Activated CD4-positive, alpha-beta T cell treated with anti-CD3 and anti-CD28 coated beads for 36 hours (primary cell): ENCODE data around the gene MMD. TPM values are rescaled to one million over a fixed set of nuclear protein-coding genes. Genes with fewer than 3 reads are reported as not detected.

ENCODE experiments used
- ATAC-seq: fragments of 200-7000 bp; cut with Tn5 transposase; one replicate; pipeline ENCODE4 v1.10.0; 2021; ENCODE audit warnings: mild to moderate bottlenecking, moderate library complexity
- CTCF ChIA-PET: fragments of 350-600 bp; sonication (Branson Sonifier 250); formaldehyde crosslinking; loops from one replicate; lab custom pipeline; 2021; ENCODE audit warnings: antibody characterized with exemption; lab: Charles Lee
- POLR2A ChIA-PET: fragments of 350-600 bp; sonication (Branson Sonifier 250); formaldehyde crosslinking; loops from one replicate; lab custom pipeline; 2021; ENCODE audit warnings: antibody characterized with exemption, inconsistent platforms; lab: Charles Lee
- DNase-seq: peaks from one replicate; pipeline ENCODE4 v3.0.0-alpha.2; 2020
- H3K27ac Mint-ChIP-seq: one replicate; pipeline ENCODE4 v1.8.0; 2021; ENCODE audit warnings: mixed read lengths
- H3K27me3 Mint-ChIP-seq: one replicate; pipeline ENCODE4 v1.8.0; 2021; ENCODE audit warnings: mixed read lengths
- H3K36me3 Mint-ChIP-seq: one replicate; pipeline ENCODE4 v1.8.0; 2021; ENCODE audit warnings: low read depth, mixed read lengths
- H3K4me1 Mint-ChIP-seq: one replicate; pipeline ENCODE4 v1.8.0; 2021; ENCODE audit warnings: mixed read lengths
- H3K4me3 Mint-ChIP-seq: one replicate; pipeline ENCODE4 v1.8.0; 2021; ENCODE audit warnings: mild to moderate bottlenecking, moderate library complexity, mixed read lengths
- H3K9me3 Mint-ChIP-seq: one replicate; pipeline ENCODE4 v1.8.0; 2021; ENCODE audit warnings: low read depth, mixed read lengths
- intact Hi-C, 2 experiments: fragments of 100-400 bp; cut with DNase I in 1 of 2; cut with micrococcal nuclease in 1 of 2; formaldehyde crosslinking; loops; one replicate each; pipeline versions ENCODE4 v1.14.2 to v1.15.1; 2022 to 2024; cut with DNase I, micrococcal nuclease
- total RNA-seq, 2 experiments: library from RNA; stranded (reverse); gene quantifications; one replicate each; pipeline ENCODE4 v1.2.3, GENCODE V29; 2021

MMD gene
- total RNA-seq, 2 experiments from 2014 or later = 17.4 to 19.6 TPM

- DNase-seq (no peak), ATAC-seq (no peak)
- intact Hi-C loops = loop anchor here in 1 of 2 experiments (5.0 to 10.0 kb wide), 4 partner anchors 43 to 390 kb away; no protein-coding TSS in a partner anchor
- Mint-ChIP-seq H3K9me3 (peaks cover 4% of the 10 kb centered on the region), H3K4me1 (peaks cover 21% of the 10 kb centered on the region), H3K27ac (no peak overlapping the region), H3K36me3 (no peaks in the 10 kb centered on the region), H3K4me3 (no peak overlapping the region), H3K27me3 (peaks cover 6% of the 10 kb centered on the region)
- CTCF ChIA-PET = interaction anchor here (0.6 to 1.2 kb wide), 5 partner anchors 9 to 355 kb away, joined by 3 to 7 read pairs (median 3); no protein-coding TSS in a partner anchor
- POLR2A ChIA-PET = no interaction called here
Measured at GRCh38 chr17:55345132-55345531, 76.5 kb downstream of the MMD start.

- POLR2A ChIA-PET = no interaction called here
- intact Hi-C loops = loop anchor here in 1 of 2 experiments (1.0 to 10.0 kb wide), 4 partner anchors 30 to 390 kb away; no protein-coding TSS in a partner anchor
- DNase-seq = peak; percentile 30
- Mint-ChIP-seq H3K4me3 (no peak overlapping the region), H3K4me1 (peaks cover 21% of the 10 kb centered on the region), H3K36me3 (no peaks in the 10 kb centered on the region), H3K27ac (no peak overlapping the region), H3K27me3 (peaks cover 11% of the 10 kb centered on the region), H3K9me3 (peaks cover 4% of the 10 kb centered on the region)
- peak; percentile 86 for ATAC-seq
- CTCF ChIA-PET = interaction anchor here (0.6 to 1.2 kb wide), 7 partner anchors 9 to 109 kb away, joined by 3 to 7 read pairs (median 3); no protein-coding TSS in a partner anchor
Measured at GRCh38 chr17:55344514-55344997, 77.1 kb downstream of the MMD start.

GRCh38 chr17:55343900-55344513 is 77.6 kb downstream of the MMD start:
- Mint-ChIP-seq H3K27ac (no peak overlapping the region), H3K4me1 (peaks cover 21% of the 10 kb centered on the region), H3K9me3 (peaks cover 4% of the 10 kb centered on the region), H3K4me3 (no peak overlapping the region), H3K36me3 (no peaks in the 10 kb centered on the region), H3K27me3 (peaks cover 16% of the 10 kb centered on the region)
- POLR2A ChIA-PET = no interaction called here
- DNase-seq (no peak), ATAC-seq (peak; percentile 32)
- CTCF ChIA-PET = interaction anchor here (0.6 to 1.2 kb wide), 4 partner anchors 13 to 110 kb away, joined by 3 to 7 read pairs (median 4); no protein-coding TSS in a partner anchor
- intact Hi-C loops = loop anchor here (1.0 to 10.0 kb wide), 5 partner anchors 30 to 391 kb away; no protein-coding TSS in a partner anchor

- peaks cover 4% of the 10 kb centered on the region for H3K9me3 Mint-ChIP-seq
- CTCF ChIA-PET = interaction anchor here (1.0 kb wide), 1 partner anchor 14 kb away, joined by 5 read pairs; no protein-coding TSS in a partner anchor
- H3K27ac Mint-ChIP-seq = no peak overlapping the region
- POLR2A ChIA-PET = no interaction called here
- peaks cover 21% of the 10 kb centered on the region for H3K27me3 Mint-ChIP-seq
- H3K4me3 Mint-ChIP-seq = no peak overlapping the region
- no peaks in the 10 kb centered on the region for H3K36me3 Mint-ChIP-seq
- intact Hi-C loops = loop anchor here (1.0 to 10.0 kb wide), 4 partner anchors 108 to 392 kb away; no protein-coding TSS in a partner anchor
- H3K4me1 Mint-ChIP-seq = peaks cover 18% of the 10 kb centered on the region
- ATAC-seq (no peak), DNase-seq (no peak)
Measured at GRCh38 chr17:55342800-55343585, 78.6 kb downstream of the MMD start.

Other genes with a start within 250 kb of the MMD start
- gene HLF, start 156.9 kb downstream of the MMD start, total RNA-seq = 1 to 10 TPM in 1 of 2 experiments, under 1 TPM in 1; 0.95 to 1.0 TPM
- not detected for gene SMIM36, start 89.6 kb upstream of the MMD start, total RNA-seq